HFF-Myc (cell line): Measurements from ENCODE around the gene CADPS.

Experiments
- DNase-seq: peaks from one replicate; pipeline ENCODE4 v3.0.0-alpha.2; 2011; ENCODE audit warnings: low read depth; ENCODE audit errors: extremely low read depth
- H3K4me3 ChIP-seq: replicated peaks from 2 replicates; pipeline ENCODE4 v1.5.1; 2011; ENCODE audit warnings: low read depth, mild to moderate bottlenecking, control low read depth, low read length
- CTCF ChIP-seq: IDR thresholded peaks from 2 replicates; pipeline ENCODE4 v1.5.1; 2012; ENCODE audit warnings: mild to moderate bottlenecking, low read depth, low read length, control low read depth; ENCODE audit errors: missing control alignments

Gene CADPS

GRCh38 chr3:62497156-62497555, 378.1 kb downstream of the CADPS start:
- TF ChIP-seq CTCF, result no peak
- H3K4me3 ChIP-seq, result no peak overlapping the region
- no peak for DNase-seq

- no peak for TF ChIP-seq CTCF
- no peak overlapping the region for H3K4me3 ChIP-seq
- DNase-seq, result no peak
Observed at GRCh38 chr3:62496503-62496902, 378.7 kb downstream of the CADPS start.

- DNase-seq, result no peak
- no peak overlapping the region for H3K4me3 ChIP-seq
- TF ChIP-seq CTCF, result peak; percentile 38
Observed at GRCh38 chr3:62493109-62493801, 382.0 kb downstream of the CADPS start.

GRCh38 chr3:62482961-62483360, 392.3 kb downstream of the CADPS start:
- DNase-seq, result no peak
- no peak for TF ChIP-seq CTCF
- H3K4me3 ChIP-seq, result no peak overlapping the region

- no peak for DNase-seq
- TF ChIP-seq CTCF, result no peak
- H3K4me3 ChIP-seq, result no peak overlapping the region
Observed at GRCh38 chr3:62481962-62482361, 393.3 kb downstream of the CADPS start.

GRCh38 chr3:62480056-62480455, 395.2 kb downstream of the CADPS start:
- TF ChIP-seq CTCF, result no peak
- no peak for DNase-seq

GRCh38 chr3:62479326-62479725, 395.9 kb downstream of the CADPS start:
- H3K4me3 ChIP-seq, result no peak overlapping the region
- TF ChIP-seq CTCF, result no peak

More at GRCh38 chr3:62480056-62480455, 395.2 kb downstream of the CADPS start:
- no peak overlapping the region for H3K4me3 ChIP-seq

More at GRCh38 chr3:62479326-62479725, 395.9 kb downstream of the CADPS start:
- DNase-seq, result no peak
